Measurements from ENCODE around the gene PRR12. TPM values are rescaled to one million over a fixed set of nuclear protein-coding genes. Genes with fewer than 3 reads are reported as not detected.

The PRR12 gene
- total and polyA plus RNA-seq, 9 of the 15 experiments (the other 6 are each of a cell fraction or from before 2014, with no cell fraction given), result 0.01 to 21.1 (median 0.98) TPM

DNA sequence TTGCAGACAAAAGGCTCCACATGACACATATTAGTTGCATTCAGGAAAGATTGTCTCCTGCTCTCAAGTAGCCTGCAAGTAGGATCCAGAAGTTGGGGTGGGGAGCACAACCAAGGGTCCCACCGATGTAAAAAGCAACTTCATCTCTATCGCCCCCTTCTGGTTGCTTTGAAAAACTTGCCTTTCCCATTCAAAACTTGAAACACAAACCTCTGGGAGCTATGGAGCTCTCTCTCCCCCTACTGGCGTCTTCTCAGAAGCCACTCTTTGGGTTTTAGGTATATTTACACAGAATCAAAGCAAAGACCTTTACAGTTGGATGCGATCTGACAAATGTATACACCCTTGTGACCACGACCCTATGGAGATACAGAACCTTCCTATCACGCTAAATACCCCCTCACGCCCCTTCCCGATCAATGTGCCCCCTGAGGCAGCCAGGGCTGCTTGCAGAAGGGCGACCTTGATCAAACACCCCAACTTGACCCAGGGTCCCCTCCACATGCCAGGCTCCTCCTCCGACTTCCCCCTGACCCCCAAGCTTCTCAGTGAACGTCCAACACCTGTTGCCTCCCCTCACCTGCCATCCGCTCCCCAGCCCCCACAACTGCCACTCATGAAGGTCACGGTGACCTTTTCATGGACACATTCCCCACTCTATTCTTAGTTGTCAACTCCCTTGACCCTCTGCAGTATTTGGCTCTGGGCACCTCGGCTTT is 20.7 kb upstream of the PRR12 start (continued):
- TF ChIP-seq REST (IDR thresholded peaks at IDR 0.05; ENCODE audit: borderline replicate concordance) (peak; percentile 84), REST (CRISPR knock-in tag; IDR thresholded peaks at IDR 0.05; ENCODE audit: low read depth) (no peak), SP1 (CRISPR knock-in tag; IDR thresholded peaks at IDR 0.05) (0 out of 2 replicates have a peak, but pooled peaks have one; percentile 43), SMC3 (conservative IDR thresholded peaks at IDR 0.05; ENCODE audit: insufficient read depth, low read depth, low read length) (peak; percentile 81), ZNF24 (IDR thresholded peaks at IDR 0.05) (no peak), MAFF (IDR thresholded peaks at IDR 0.05; ENCODE audit: low read length) (no peak), NFIC (IDR thresholded peaks at IDR 0.05) (0 out of 2 replicates have a peak, but pooled peaks have one; percentile 5), RCOR1 (IDR thresholded peaks at IDR 0.05; ENCODE audit: borderline replicate concordance in 1 of 2, low read depth in 2 of 2, low read length in 2 of 2) (peak in 1 of 2 experiments; percentile 63; a peak in 1 of 4 replicates), ZNF12 (CRISPR knock-in tag; IDR thresholded peaks at IDR 0.05) (no peak)
- TF ChIP-seq, protein P1, sequence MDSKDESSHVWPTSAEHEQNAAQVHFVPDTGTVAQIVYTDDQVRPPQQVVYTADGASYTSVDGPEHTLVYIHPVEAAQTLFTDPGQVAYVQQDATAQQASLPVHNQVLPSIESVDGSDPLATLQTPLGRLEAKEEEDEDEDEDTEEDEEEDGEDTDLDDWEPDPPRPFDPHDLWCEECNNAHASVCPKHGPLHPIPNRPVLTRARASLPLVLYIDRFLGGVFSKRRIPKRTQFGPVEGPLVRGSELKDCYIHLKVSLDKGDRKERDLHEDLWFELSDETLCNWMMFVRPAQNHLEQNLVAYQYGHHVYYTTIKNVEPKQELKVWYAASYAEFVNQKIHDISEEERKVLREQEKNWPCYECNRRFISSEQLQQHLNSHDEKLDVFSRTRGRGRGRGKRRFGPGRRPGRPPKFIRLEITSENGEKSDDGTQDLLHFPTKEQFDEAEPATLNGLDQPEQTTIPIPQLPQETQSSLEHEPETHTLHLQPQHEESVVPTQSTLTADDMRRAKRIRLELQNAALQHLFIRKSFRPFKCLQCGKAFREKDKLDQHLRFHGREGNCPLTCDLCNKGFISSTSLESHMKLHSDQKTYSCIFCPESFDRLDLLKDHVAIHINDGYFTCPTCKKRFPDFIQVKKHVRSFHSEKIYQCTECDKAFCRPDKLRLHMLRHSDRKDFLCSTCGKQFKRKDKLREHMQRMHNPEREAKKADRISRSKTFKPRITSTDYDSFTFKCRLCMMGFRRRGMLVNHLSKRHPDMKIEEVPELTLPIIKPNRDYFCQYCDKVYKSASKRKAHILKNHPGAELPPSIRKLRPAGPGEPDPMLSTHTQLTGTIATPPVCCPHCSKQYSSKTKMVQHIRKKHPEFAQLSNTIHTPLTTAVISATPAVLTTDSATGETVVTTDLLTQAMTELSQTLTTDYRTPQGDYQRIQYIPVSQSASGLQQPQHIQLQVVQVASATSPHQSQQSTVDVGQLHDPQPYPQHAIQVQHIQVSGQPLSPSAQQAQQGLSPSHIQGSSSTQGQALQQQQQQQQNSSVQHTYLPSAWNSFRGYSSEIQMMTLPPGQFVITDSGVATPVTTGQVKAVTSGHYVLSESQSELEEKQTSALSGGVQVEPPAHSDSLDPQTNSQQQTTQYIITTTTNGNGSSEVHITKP (IDR thresholded peaks at IDR 0.05; ENCODE audit: partially characterized antibody), result peak; percentile 8
- TF ChIP-seq, protein P2, sequence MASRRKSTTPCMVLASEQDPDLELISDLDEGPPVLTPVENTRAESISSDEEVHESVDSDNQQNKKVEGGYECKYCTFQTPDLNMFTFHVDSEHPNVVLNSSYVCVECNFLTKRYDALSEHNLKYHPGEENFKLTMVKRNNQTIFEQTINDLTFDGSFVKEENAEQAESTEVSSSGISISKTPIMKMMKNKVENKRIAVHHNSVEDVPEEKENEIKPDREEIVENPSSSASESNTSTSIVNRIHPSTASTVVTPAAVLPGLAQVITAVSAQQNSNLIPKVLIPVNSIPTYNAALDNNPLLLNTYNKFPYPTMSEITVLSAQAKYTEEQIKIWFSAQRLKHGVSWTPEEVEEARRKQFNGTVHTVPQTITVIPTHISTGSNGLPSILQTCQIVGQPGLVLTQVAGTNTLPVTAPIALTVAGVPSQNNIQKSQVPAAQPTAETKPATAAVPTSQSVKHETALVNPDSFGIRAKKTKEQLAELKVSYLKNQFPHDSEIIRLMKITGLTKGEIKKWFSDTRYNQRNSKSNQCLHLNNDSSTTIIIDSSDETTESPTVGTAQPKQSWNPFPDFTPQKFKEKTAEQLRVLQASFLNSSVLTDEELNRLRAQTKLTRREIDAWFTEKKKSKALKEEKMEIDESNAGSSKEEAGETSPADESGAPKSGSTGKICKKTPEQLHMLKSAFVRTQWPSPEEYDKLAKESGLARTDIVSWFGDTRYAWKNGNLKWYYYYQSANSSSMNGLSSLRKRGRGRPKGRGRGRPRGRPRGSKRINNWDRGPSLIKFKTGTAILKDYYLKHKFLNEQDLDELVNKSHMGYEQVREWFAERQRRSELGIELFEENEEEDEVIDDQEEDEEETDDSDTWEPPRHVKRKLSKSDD (conservative IDR thresholded peaks at IDR 0.05; ENCODE audit: low read length), result no peak
- TF ChIP-seq, protein P3, sequence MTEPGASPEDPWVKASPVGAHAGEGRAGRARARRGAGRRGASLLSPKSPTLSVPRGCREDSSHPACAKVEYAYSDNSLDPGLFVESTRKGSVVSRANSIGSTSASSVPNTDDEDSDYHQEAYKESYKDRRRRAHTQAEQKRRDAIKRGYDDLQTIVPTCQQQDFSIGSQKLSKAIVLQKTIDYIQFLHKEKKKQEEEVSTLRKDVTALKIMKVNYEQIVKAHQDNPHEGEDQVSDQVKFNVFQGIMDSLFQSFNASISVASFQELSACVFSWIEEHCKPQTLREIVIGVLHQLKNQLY (CRISPR knock-in tag; conservative IDR thresholded peaks at IDR 0.05), result no peak

Measured in K562 (cell line).